Right ventricle myocardium inferior (tissue), 1 donor: Measurements from ENCODE around the gene ATRIP. TPM values are rescaled to one million over a fixed set of nuclear protein-coding genes. Genes with fewer than 3 reads are reported as not detected.
"Not testable (repeated sequence)": the region's sequence is repeated elsewhere in the genome, so short reads cannot be mapped to it uniquely, and the experiment has no call there.

Experiments
- ATAC-seq: fragments of 200-7000 bp; cut with Tn5 transposase; one replicate; pipeline ENCODE4 v1.9.1; 2020; ENCODE audit warnings: mild to moderate bottlenecking, moderate library complexity
- DNase-seq: peaks from one replicate; pipeline ENCODE4 v3.0.0; 2021; ENCODE audit errors: missing footprints
- intact Hi-C: fragments of 100-400 bp; cut with DNase I; formaldehyde crosslinking; loops from one replicate; pipeline ENCODE4 v1.11.0; 2022
- total RNA-seq: library from RNA; stranded (reverse); fragmentation: NEBNext Ultra II Directional; extraction: Animal tissue kit (Norgen Biotek cat#: 25700); gene quantifications from one replicate; pipeline ENCODE4 v1.2.1, GENCODE V29; 2021
- donor health status: DM: no; HTN: yes; CAD: no; lungs with severe emphysema.

The ATRIP gene
- total RNA-seq, 1 donor from 2014 or later = 3.2 TPM

DNA sequence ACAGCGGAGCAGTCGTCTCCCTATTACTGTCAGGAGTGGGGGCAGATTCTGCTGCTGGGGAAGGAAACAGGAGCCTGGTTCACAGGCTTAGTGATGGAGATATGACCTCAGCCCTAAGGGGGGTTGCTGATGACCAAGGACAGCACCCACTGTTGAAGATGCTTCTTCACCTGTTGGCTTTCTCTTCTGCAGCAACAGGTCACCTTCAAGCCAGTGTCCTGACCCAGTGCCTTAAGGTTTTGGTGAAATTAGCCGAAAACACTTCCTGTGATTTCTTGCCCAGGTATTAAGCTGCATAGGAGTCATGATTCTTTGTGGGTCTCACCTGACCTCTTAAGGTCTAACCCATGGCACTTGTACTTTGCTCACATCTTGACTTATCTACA, 14.0 kb downstream of the ATRIP start:
- DNase-seq = no peak
- intact Hi-C loops = no loop called here
- no peak for ATAC-seq

GRCh38 chr3:48461767-48462166, 15.2 kb downstream of the ATRIP start:
- ATAC-seq, intact Hi-C loops, DNase-seq: not testable (repeated sequence)

DNA sequence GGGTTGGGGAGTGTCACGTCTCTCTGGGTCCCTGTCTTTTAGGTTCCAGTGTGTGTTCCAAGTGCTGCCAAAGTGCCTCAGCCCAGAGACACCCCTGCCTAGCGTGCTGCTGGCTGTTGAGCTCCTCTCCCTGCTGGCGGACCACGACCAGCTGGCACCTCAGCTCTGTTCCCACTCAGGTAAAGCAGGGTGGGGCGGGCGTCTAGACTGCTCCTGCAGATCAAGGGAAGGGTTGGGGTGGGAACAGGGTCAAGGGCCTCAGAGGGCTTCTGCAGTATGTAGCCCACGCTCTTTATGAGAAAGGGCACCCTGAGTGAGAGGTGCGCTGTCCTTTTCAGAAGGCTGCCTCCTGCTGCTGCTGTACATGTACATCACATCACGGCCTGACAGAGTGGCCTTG, 17.2 kb downstream of the ATRIP start:
- intact Hi-C loops = no loop called here
- ATAC-seq = no peak
- no peak for DNase-seq

GRCh38 chr3:48464713-48465221, 18.2 kb downstream of the ATRIP start:
- DNase-seq (no peak), ATAC-seq (no peak)
- intact Hi-C loops = loop anchor here (1.0 kb wide), 2 partner anchors 40 to 84 kb away; partner anchors contain the start of gene SHISA5

- intact Hi-C loops = loop anchor here (1.0 kb wide), 2 partner anchors 39 to 83 kb away; partner anchors contain the start of gene SHISA5
- DNase-seq (no peak), ATAC-seq (no peak)
Observed at GRCh38 chr3:48465237-48465530, 18.6 kb downstream of the ATRIP start.

- peak; percentile 95 for ATAC-seq
- peak; percentile 97 for DNase-seq
- intact Hi-C loops = loop anchor here (1.0 kb wide), 2 partner anchors 39 to 83 kb away; partner anchors contain the start of gene SHISA5
Observed at GRCh38 chr3:48465531-48466378, 19.2 kb downstream of the ATRIP start.

- DNase-seq = no peak
- ATAC-seq = peak; percentile 9
- intact Hi-C loops = no loop called here
Observed at GRCh38 chr3:48466386-48467109, 20.0 kb downstream of the ATRIP start.

DNA sequence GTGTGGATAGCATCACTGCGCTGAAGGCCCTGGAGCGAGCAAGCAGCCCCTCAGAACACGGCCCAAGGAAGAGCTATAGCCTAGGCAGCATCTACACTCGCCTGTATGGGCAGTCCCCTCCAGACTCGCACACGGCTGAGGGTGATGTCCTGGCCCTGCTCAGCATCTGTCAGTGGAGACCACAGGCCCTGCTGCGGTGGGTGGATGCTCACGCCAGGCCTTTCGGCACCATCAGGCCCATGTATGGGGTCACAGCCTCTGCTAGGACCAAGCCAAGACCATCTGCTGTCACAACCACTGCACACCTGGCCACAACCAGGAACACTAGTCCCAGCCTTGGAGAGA, 20.5 kb downstream of the ATRIP start:
- no peak for DNase-seq
- ATAC-seq = no peak
- intact Hi-C loops = no loop called here

GRCh38 chr3:48467473-48468267, 21.1 kb downstream of the ATRIP start:
- ATAC-seq (no peak), DNase-seq (no peak)
- intact Hi-C loops = no loop called here

DNA sequence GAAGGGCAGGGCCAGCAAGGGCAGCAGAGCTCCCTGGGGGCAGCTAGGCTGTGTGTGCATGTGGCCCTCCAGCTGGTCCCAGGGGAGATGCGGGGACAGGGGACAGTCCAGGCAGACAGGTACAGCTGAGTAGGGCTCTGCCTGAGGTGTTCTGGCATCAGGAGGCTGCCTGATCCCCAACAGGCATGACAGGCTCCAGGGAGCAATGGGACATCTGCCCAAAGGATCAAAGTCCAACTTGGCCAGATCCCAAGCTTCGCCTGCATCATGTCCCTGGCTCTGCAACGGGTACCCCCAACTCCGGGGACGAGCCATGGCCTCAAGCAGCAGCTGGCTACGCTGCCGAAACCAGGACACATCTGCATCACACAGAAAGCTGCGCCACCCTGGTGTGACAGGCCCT, 21.8 kb downstream of the ATRIP start:
- no peak for ATAC-seq
- no peak for DNase-seq
- intact Hi-C loops = no loop called here

GRCh38 chr3:48469046-48469915, 22.7 kb downstream of the ATRIP start:
- intact Hi-C loops = no loop called here
- DNase-seq (no peak), ATAC-seq (no peak)

GRCh38 chr3:48470286-48470685, 23.7 kb downstream of the ATRIP start:
- ATAC-seq = no peak
- no peak for DNase-seq
- intact Hi-C loops = no loop called here

DNA sequence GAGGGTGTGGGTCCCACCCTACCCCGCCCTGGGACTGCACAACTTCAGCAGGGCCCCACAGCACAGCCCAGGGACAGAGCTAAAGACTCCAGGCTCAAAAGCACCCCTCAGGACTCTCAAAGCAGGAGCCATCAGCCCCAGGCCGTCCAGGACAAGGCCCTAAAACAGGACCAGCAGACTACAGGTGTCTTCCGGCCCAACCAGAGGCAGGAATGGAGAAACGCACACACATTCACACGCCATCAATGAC, 26.1 kb downstream of the ATRIP start:
- peak; percentile 38 for ATAC-seq
- intact Hi-C loops = loop anchor here (2.0 kb wide), 1 partner anchor 32 kb away; the partner anchor contains the start of gene SHISA5
- DNase-seq = no peak

- peak; percentile 97 for DNase-seq
- peak; percentile 90 for ATAC-seq
- intact Hi-C loops = loop anchor here (2.0 kb wide), 1 partner anchor 32 kb away; the partner anchor contains the start of gene SHISA5
Observed at GRCh38 chr3:48472923-48473616, 26.5 kb downstream of the ATRIP start.

- ATAC-seq = no peak
- intact Hi-C loops = loop anchor here (2.0 kb wide), 1 partner anchor 31 kb away; the partner anchor contains the start of gene SHISA5
Observed at GRCh38 chr3:48473617-48473952, 27.0 kb downstream of the ATRIP start.

GRCh38 chr3:48474031-48474430, 27.5 kb downstream of the ATRIP start:
- ATAC-seq, intact Hi-C loops, DNase-seq: not testable (repeated sequence)

More at GRCh38 chr3:48473617-48473952, 27.0 kb downstream of the ATRIP start:
- DNase-seq = no peak

- intact Hi-C loops = no loop called here
Observed at GRCh38 chr3:48474619-48475018, 28.1 kb downstream of the ATRIP start.

DNA sequence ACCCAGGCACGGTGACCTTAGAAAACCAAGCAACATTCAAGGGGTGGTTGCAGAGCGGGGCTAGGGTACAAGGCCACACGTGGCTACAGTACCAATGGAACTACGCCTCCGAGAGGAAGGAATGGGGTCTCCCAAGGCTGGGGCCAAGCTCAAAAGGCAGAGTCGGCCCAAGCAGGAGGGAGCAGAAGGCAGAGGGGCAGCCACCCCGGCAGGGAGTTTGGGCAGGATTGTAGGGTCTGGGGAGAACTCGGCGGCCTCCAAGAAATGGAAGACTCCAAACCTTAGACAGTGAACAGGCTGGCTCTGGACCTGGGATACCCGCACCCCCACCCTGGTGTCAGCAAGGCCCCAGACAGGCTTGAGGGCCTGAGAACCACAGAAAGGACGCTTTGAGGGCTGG, 28.7 kb downstream of the ATRIP start:
- ATAC-seq (no peak), DNase-seq (no peak)
- intact Hi-C loops = no loop called here

More at GRCh38 chr3:48474619-48475018, 28.1 kb downstream of the ATRIP start:
- DNase-seq (no peak), ATAC-seq (no peak)
